B cell (primary cell): Measurements from ENCODE around the gene STK24. TPM values are rescaled to one million over a fixed set of nuclear protein-coding genes. Genes with fewer than 3 reads are reported as not detected.

Source experiments
- ATAC-seq: fragments of 200-7000 bp; cut with Tn5 transposase; one replicate; pipeline ENCODE4 v1.10.0; 2021; ENCODE audit warnings: low read depth, mild to moderate bottlenecking, moderate number of reproducible peaks, moderate library complexity
- CTCF ChIA-PET: fragments of 350-600 bp; sonication (Branson Sonifier 250); formaldehyde crosslinking; loops from one replicate; lab custom pipeline; 2021; ENCODE audit warnings: antibody characterized with exemption, inconsistent platforms; lab: Charles Lee
- POLR2A ChIA-PET: fragments of 350-600 bp; sonication (Branson Sonifier 250); formaldehyde crosslinking; loops from one replicate; lab custom pipeline; 2021; ENCODE audit warnings: antibody characterized with exemption; lab: Charles Lee
- DNase-seq: peaks from one replicate; pipeline ENCODE4 v3.0.0; 2013
- H2AFZ ChIP-seq: 2 replicates; pipeline ENCODE4 v1.6.1; 2012; ENCODE audit warnings: mild to moderate bottlenecking, low read depth, low read length; ENCODE audit not compliant: insufficient read depth, poor library complexity, severe bottlenecking
- H3K27ac ChIP-seq, 2 donors: 1 replicate in 1 of 2; 2 replicates in 1 of 2; pipeline ENCODE4 v1.5.1; 2012 to 2013; ENCODE audit warnings: low read length in 2 of 2, mild to moderate bottlenecking in 2 of 2, moderate library complexity in 1 of 2
- H3K27me3 ChIP-seq, 4 experiments: fragments of 200-600 bp in 1 of 4; sonication (generic) in 1 of 4; replicated peaks in 1 of 4; 1 replicate in 2 of 4; 2 replicates in 2 of 4; pipeline versions ENCODE4 v1.6.1 to v1.7.0; 2013 to 2016; ENCODE audit warnings: low read length in 3 of 4, mild to moderate bottlenecking in 2 of 4, mixed read lengths in 1 of 4, moderate library complexity in 1 of 4; ENCODE audit not compliant: insufficient read depth in 4 of 4, control insufficient read depth in 3 of 4; ENCODE audit errors: control extremely low read depth in 1 of 4
- H3K36me3 ChIP-seq, 2 experiments: replicated peaks in 1 of 2; 1 replicate in 1 of 2; 2 replicates in 1 of 2; pipeline versions ENCODE4 v1.6.1 to v1.7.1; 2013; ENCODE audit warnings: low read length in 1 of 2; ENCODE audit not compliant: insufficient read depth in 2 of 2, control insufficient read depth in 1 of 2; ENCODE audit errors: control extremely low read depth in 1 of 2, extremely low read depth in 1 of 2
- H3K4me1 ChIP-seq, 2 donors: fragments of 200-600 bp in 1 of 2; sonication (generic) in 1 of 2; 1 replicate in 1 of 2; 2 replicates in 1 of 2; pipeline versions ENCODE4 v1.5.1 to v1.6.1; 2013 to 2017; ENCODE audit warnings: low read length in 2 of 2; ENCODE audit not compliant: control insufficient read depth in 2 of 2, insufficient read depth in 2 of 2
- H3K4me2 ChIP-seq: replicated peaks from 2 replicates; pipeline ENCODE3; 2012; ENCODE audit warnings: mild to moderate bottlenecking, low read depth, low read length; ENCODE audit not compliant: poor library complexity, severe bottlenecking
- H3K4me3 ChIP-seq, 5 experiments: fragments of 200-600 bp in 1 of 5; sonication (generic) in 1 of 5; 1 replicate in 3 of 5; 2 replicates in 2 of 5; pipeline versions ENCODE4 v1.5.1 to v1.7.0; 2011 to 2016; ENCODE audit warnings: low read length in 4 of 5, mild to moderate bottlenecking in 4 of 5, low read depth in 2 of 5, control low read depth in 1 of 5, moderate library complexity in 1 of 5; ENCODE audit not compliant: insufficient read depth in 1 of 5; ENCODE audit errors: control extremely low read depth in 1 of 5, extremely low read depth in 1 of 5
- H3K79me2 ChIP-seq: fragments of 200-600 bp; sonication (generic); one replicate; pipeline ENCODE4 v1.6.0; 2016; ENCODE audit warnings: low read length; ENCODE audit not compliant: control insufficient read depth, insufficient read depth
- H3K9ac ChIP-seq: fragments of 200-600 bp; sonication (generic); 2 replicates; pipeline ENCODE4 v1.6.1; 2017; ENCODE audit warnings: mild to moderate bottlenecking, low read length, moderate library complexity
- H3K9me3 ChIP-seq, 3 donors: one replicate each; pipeline versions ENCODE4 v1.6.1 to v1.7.1; 2013; ENCODE audit warnings: low read length in 2 of 3; ENCODE audit not compliant: control insufficient read depth in 2 of 3, insufficient read depth in 1 of 3; ENCODE audit errors: control extremely low read depth in 1 of 3
- H4K20me1 ChIP-seq: 2 replicates; pipeline ENCODE4 v1.6.0; 2012; ENCODE audit warnings: mild to moderate bottlenecking, low read length; ENCODE audit not compliant: insufficient read depth, control insufficient read depth, poor library complexity, severe bottlenecking
- H3K27ac Mint-ChIP-seq: one replicate; pipeline ENCODE4 v1.8.0; 2021; ENCODE audit warnings: mixed read lengths
- H3K27me3 Mint-ChIP-seq: one replicate; pipeline ENCODE4 v1.8.0; 2021; ENCODE audit warnings: mixed read lengths
- H3K4me1 Mint-ChIP-seq: one replicate; pipeline ENCODE4 v1.8.0; 2021; ENCODE audit warnings: mixed read lengths
- H3K4me3 Mint-ChIP-seq: one replicate; pipeline ENCODE4 v1.8.0; 2021; ENCODE audit warnings: mixed read lengths
- H3K9me3 Mint-ChIP-seq: one replicate; pipeline ENCODE4 v1.8.0; 2022; ENCODE audit warnings: mixed read lengths; ENCODE audit not compliant: insufficient read depth
- EZH2 ChIP-seq: IDR thresholded peaks from 2 replicates; pipeline ENCODE4 v1.6.1; 2012; ENCODE audit warnings: borderline replicate concordance, low read depth, mild to moderate bottlenecking, moderate library complexity, low read length; ENCODE audit not compliant: insufficient read depth, poor library complexity, severe bottlenecking
- WGBS: methylation state at CpG from one replicate; pipeline ENCODE4 v1.1.5; 2013; ENCODE audit warnings: missing lambda C conversion rate; ENCODE audit not compliant: insufficient coverage; 5-methylcytosine and 5-hydroxymethylcytosine counted together
- intact Hi-C: fragments of 100-400 bp; cut with micrococcal nuclease; formaldehyde crosslinking; loops from one replicate; pipeline ENCODE4 v1.10.0; 2022
- polyA plus RNA-seq: library from polyadenylated mRNA; depleted of rRNA; stranded (reverse); fragments of >200 nt; gene quantifications from 2 replicates; pipeline ENCODE4 v1.2.3, GENCODE V29; 2012
- total RNA-seq, 2 donors: library from RNA; stranded (reverse); fragments of 120-200 nt in 1 of 2; gene quantifications; 1 replicate in 1 of 2; 2 replicates in 1 of 2; pipeline versions ENCODE4 v1.2.3 to v1.2.4, GENCODE V29; 2013 to 2022
- TF ChIP-seq, protein P1 (sequence below): fragments of 200-600 bp; IDR thresholded peaks from one replicate; pipeline ENCODE4 v1.8.0; 2022; ENCODE audit warnings: antibody characterized with exemption, mild to moderate bottlenecking

Gene STK24
- total and polyA plus RNA-seq, 2 donors (not counting 1 experiment from before 2014, with no cell fraction given), result 47.2 to 117 TPM

DNA sequence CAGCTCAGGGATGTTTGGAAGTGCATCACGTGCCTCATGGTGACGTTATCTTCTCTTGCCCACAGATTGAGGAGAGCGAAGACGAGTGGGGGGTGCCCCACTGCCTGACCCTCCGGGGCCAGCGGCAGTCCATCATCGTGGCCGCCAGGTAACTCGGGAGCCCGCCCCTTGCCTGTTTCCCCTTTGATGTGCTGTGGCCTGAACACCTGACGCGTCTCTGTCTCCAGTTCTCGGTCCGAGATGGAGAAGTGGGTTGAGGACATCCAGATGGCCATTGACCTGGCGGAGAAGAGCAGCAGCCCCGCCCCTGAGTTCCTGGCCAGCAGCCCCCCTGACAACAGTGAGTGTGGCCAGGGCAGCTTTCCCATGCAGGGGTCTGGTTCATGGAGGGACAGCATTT is 137.0 kb downstream of the STK24 start:
- Mint-ChIP-seq H3K27ac (no peak overlapping the region), H3K4me1 (no peaks in the 10 kb centered on the region), H3K9me3 (no peaks in the 10 kb centered on the region), H3K4me3 (no peak overlapping the region), H3K27me3 (peaks cover 7% of the 10 kb centered on the region)
- Histone ChIP-seq H4K20me1 (no peaks in the 10 kb centered on the region), H3K4me1 (peaks cover under 1% of the 10 kb centered on the region in 2 donors), H3K4me2 (no peak overlapping the region), H3K9ac (no peak overlapping the region), H3K79me2 (no peaks in the 10 kb centered on the region), H3K36me3 (no peaks in the 10 kb centered on the region), H3K27ac (no peak overlapping the region), H3K27me3 (no peaks in the 10 kb centered on the region), H2AFZ (no peak overlapping the region), H3K9me3 (no peaks in the 10 kb centered on the region), H3K4me3 (no peak overlapping the region)
- ChIA-PET POLR2A (no interaction called here), CTCF (interaction anchor here (0.8 kb wide), 1 partner anchor 233 kb away, joined by 3 read pairs; no protein-coding TSS in a partner anchor)
- WGBS, result 92% methylated on average over 16 of the region's 16 CpGs
- no peak for DNase-seq
- intact Hi-C loops, result loop anchor here (10.0 kb wide), 1 partner anchor 135 kb away; the partner anchor contains the start of gene STK24
- ATAC-seq, result no peak
- TF ChIP-seq, protein P1, sequence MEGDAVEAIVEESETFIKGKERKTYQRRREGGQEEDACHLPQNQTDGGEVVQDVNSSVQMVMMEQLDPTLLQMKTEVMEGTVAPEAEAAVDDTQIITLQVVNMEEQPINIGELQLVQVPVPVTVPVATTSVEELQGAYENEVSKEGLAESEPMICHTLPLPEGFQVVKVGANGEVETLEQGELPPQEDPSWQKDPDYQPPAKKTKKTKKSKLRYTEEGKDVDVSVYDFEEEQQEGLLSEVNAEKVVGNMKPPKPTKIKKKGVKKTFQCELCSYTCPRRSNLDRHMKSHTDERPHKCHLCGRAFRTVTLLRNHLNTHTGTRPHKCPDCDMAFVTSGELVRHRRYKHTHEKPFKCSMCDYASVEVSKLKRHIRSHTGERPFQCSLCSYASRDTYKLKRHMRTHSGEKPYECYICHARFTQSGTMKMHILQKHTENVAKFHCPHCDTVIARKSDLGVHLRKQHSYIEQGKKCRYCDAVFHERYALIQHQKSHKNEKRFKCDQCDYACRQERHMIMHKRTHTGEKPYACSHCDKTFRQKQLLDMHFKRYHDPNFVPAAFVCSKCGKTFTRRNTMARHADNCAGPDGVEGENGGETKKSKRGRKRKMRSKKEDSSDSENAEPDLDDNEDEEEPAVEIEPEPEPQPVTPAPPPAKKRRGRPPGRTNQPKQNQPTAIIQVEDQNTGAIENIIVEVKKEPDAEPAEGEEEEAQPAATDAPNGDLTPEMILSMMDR, result no peak
- TF ChIP-seq EZH2, result no peak

DNA sequence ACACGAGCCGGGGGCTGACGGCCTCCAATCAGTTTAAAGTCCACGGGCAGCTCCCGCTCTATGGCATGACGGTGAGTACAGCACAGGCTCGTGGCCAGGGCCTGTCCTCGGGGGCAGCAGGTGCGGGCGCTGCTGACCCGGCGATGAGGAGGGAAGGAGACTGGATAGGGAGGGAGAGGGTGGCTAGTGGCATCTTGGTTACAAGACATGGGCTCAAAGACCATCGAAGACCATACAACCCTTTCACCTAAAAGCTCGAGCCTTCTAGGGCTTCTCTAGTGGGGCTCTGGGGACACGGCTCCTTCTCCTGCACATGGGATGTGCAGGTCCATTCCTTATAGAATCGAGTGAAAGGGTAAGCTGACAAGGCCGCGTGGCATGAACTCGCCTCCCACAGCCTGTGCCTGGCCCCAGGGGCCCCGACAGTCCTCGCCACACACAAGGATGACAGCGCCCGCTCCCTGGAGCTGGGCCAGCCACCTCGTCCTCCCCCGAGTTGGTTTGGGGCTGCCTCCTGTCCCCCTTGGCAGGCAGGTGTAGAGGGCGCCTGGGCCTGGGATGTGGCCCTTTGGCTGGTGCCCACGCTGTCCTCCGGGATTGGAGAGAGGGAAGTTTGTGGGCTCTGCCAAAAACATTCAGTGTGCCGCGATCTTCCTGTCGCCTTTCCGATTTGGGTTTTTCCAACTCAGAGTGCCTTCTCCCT is 137.6 kb downstream of the STK24 start:
- Histone ChIP-seq H4K20me1 (no peaks in the 10 kb centered on the region), H3K36me3 (no peaks in the 10 kb centered on the region), H2AFZ (no peak overlapping the region), H3K27ac (no peak overlapping the region), H3K4me1 (no peaks in the 10 kb centered on the region), H3K27me3 (no peaks in the 10 kb centered on the region), H3K9ac (no peak overlapping the region), H3K79me2 (no peaks in the 10 kb centered on the region), H3K9me3 (no peaks in the 10 kb centered on the region), H3K4me2 (no peak overlapping the region), H3K4me3 (no peak overlapping the region)
- CTCF ChIA-PET, result interaction anchor here (0.8 kb wide), 1 partner anchor 234 kb away, joined by 3 read pairs; no protein-coding TSS in a partner anchor
- H3K27ac Mint-ChIP-seq, result no peak overlapping the region
- 95% methylated on average over 21 of the region's 32 CpGs for WGBS
- POLR2A ChIA-PET, result no interaction called here
- no peaks in the 10 kb centered on the region for H3K9me3 Mint-ChIP-seq
- H3K4me1 Mint-ChIP-seq, result no peaks in the 10 kb centered on the region
- TF ChIP-seq, protein P1, result no peak
- TF ChIP-seq EZH2, result no peak
- no peak for DNase-seq
- no peak for ATAC-seq
- intact Hi-C loops, result no loop called here
- no peak overlapping the region for H3K4me3 Mint-ChIP-seq
- peaks cover 7% of the 10 kb centered on the region for H3K27me3 Mint-ChIP-seq
